ENCODE results near the gene PTPRA. TPM values are rescaled to one million over a fixed set of nuclear protein-coding genes. Genes with fewer than 3 reads are reported as not detected.
"Not testable (repeated sequence)": the region's sequence is repeated elsewhere in the genome, so short reads cannot be mapped to it uniquely, and the experiment has no call there.

The PTPRA gene
- total RNA-seq, 4 donors from 2014 or later: 80.6 to 121 (median 97.1) TPM

GRCh38 chr20:2894221-2894620, 20.9 kb downstream of the PTPRA start:
- TF ChIP-seq POLR2A (IDR thresholded peaks at IDR 0.05) (no peak), CTCF (IDR thresholded peaks at IDR 0.05) (no peak)
- Histone ChIP-seq H3K9me3 (no peaks in the 10 kb centered on the region), H3K4me1 (no peaks in the 10 kb centered on the region), H3K36me3 (no peaks in the 10 kb centered on the region), H3K27me3 (no peaks in the 10 kb centered on the region), H3K27ac (no peak overlapping the region), H3K4me3 (no peak overlapping the region)
- no peak for DNase-seq
- intact Hi-C loops (cut with DNase I; ENCODE audit: low total_unique reads): no loop called here

- DNase-seq; H3K27ac ChIP-seq; H3K9me3 ChIP-seq; H3K27me3 ChIP-seq; H3K4me3 ChIP-seq; H3K4me1 ChIP-seq; H3K36me3 ChIP-seq; intact Hi-C loops (cut with DNase I; ENCODE audit: low total_unique reads): not testable (repeated sequence)
Measured at GRCh38 chr20:2895154-2895553, 21.9 kb downstream of the PTPRA start.

GRCh38 chr20:2899243-2899642, 26.0 kb downstream of the PTPRA start:
- no peaks in the 10 kb centered on the region for H3K4me1 ChIP-seq
- intact Hi-C loops (cut with DNase I; ENCODE audit: low total_unique reads): no loop called here
- TF ChIP-seq CTCF (IDR thresholded peaks at IDR 0.05): no peak
- no peak for TF ChIP-seq POLR2A (IDR thresholded peaks at IDR 0.05)
- no peak overlapping the region for H3K4me3 ChIP-seq
- H3K27ac ChIP-seq: no peak overlapping the region
- H3K27me3 ChIP-seq: no peaks in the 10 kb centered on the region
- DNase-seq: no peak
- no peaks in the 10 kb centered on the region for H3K36me3 ChIP-seq
- H3K9me3 ChIP-seq: no peaks in the 10 kb centered on the region

- DNase-seq: no peak
- Histone ChIP-seq H3K4me3 (no peak overlapping the region), H3K9me3 (no peaks in the 10 kb centered on the region), H3K4me1 (no peaks in the 10 kb centered on the region), H3K36me3 (no peaks in the 10 kb centered on the region), H3K27ac (no peak overlapping the region), H3K27me3 (no peaks in the 10 kb centered on the region)
- intact Hi-C loops (cut with DNase I; ENCODE audit: low total_unique reads): no loop called here
- no peak for TF ChIP-seq POLR2A (IDR thresholded peaks at IDR 0.05)
- TF ChIP-seq CTCF (IDR thresholded peaks at IDR 0.05): no peak
Measured at GRCh38 chr20:2900845-2901592, 27.7 kb downstream of the PTPRA start.

- intact Hi-C loops (cut with DNase I; ENCODE audit: low total_unique reads): no loop called here
- H3K4me1 ChIP-seq: no peaks in the 10 kb centered on the region
- no peak for DNase-seq
- no peaks in the 10 kb centered on the region for H3K27me3 ChIP-seq
- no peak overlapping the region for H3K27ac ChIP-seq
- H3K36me3 ChIP-seq: no peaks in the 10 kb centered on the region
- no peak overlapping the region for H3K4me3 ChIP-seq
- TF ChIP-seq POLR2A (IDR thresholded peaks at IDR 0.05) (no peak), CTCF (IDR thresholded peaks at IDR 0.05) (no peak)
- H3K9me3 ChIP-seq: no peaks in the 10 kb centered on the region
Measured at GRCh38 chr20:2902291-2902690, 29.0 kb downstream of the PTPRA start.

- Histone ChIP-seq H3K4me1 (no peaks in the 10 kb centered on the region), H3K27me3 (no peaks in the 10 kb centered on the region), H3K36me3 (no peaks in the 10 kb centered on the region), H3K9me3 (no peaks in the 10 kb centered on the region), H3K4me3 (no peak overlapping the region), H3K27ac (no peak overlapping the region)
- no peak for DNase-seq
- intact Hi-C loops (cut with DNase I; ENCODE audit: low total_unique reads): no loop called here
- TF ChIP-seq POLR2A (IDR thresholded peaks at IDR 0.05) (no peak), CTCF (IDR thresholded peaks at IDR 0.05) (no peak)
Measured at GRCh38 chr20:2902818-2903217, 29.5 kb downstream of the PTPRA start.

All from uterus (tissue), 4 donors.